MCF 10A (cell line): ENCODE measurements around the gene IFITM5. TPM values are rescaled to one million over a fixed set of nuclear protein-coding genes. Genes with fewer than 3 reads are reported as not detected.
"Not testable (repeated sequence)": the region's sequence is repeated elsewhere in the genome, so short reads cannot be mapped to it uniquely, and the experiment has no call there.

Experiments used
- BruUV-seq: library from RNA; stranded (reverse); fragments of 400-500 nt; replicated peaks from 2 replicates; lab custom pipeline; 2021; lab: Mats Ljungman, UMichigan
- CTCF ChIA-PET: fragments of 300-600 bp; sonication (Branson Sonifier 250); formaldehyde crosslinking; extraction: SDS; loops from one replicate; lab custom pipeline; 2021; ENCODE audit warnings: antibody characterized with exemption, inconsistent platforms; lab: Yijun Ruan, JAX
- POLR2A ChIA-PET: fragments of 300-600, 350-650 bp; sonication (Branson Sonifier 250); formaldehyde crosslinking; extraction: SDS; loops from one replicate; lab custom pipeline; 2020; ENCODE audit warnings: antibody characterized with exemption, inconsistent platforms; lab: Yijun Ruan, JAX
- DNase-seq: peaks from one replicate; pipeline ENCODE4 v3.0.0-alpha.2; 2018; ENCODE audit not compliant: unreplicated experiment
- H3K27ac Mint-ChIP-seq: one replicate; pipeline ENCODE4 v1.8.0; 2022; ENCODE audit warnings: mild to moderate bottlenecking, low read depth, mixed read lengths; ENCODE audit not compliant: unreplicated experiment
- H3K27me3 Mint-ChIP-seq: one replicate; pipeline ENCODE4 v1.8.0; 2022; ENCODE audit warnings: mixed read lengths; ENCODE audit not compliant: insufficient read depth, unreplicated experiment
- H3K36me3 Mint-ChIP-seq: one replicate; pipeline ENCODE4 v1.8.0; 2022; ENCODE audit warnings: mild to moderate bottlenecking, moderate library complexity, mixed read lengths; ENCODE audit not compliant: insufficient read depth, unreplicated experiment
- H3K4me1 Mint-ChIP-seq: one replicate; pipeline ENCODE4 v1.8.0; 2022; ENCODE audit warnings: mixed read lengths; ENCODE audit not compliant: insufficient read depth, unreplicated experiment
- H3K4me3 Mint-ChIP-seq: one replicate; pipeline ENCODE4 v1.8.0; 2022; ENCODE audit warnings: mild to moderate bottlenecking, moderate library complexity, mixed read lengths; ENCODE audit not compliant: unreplicated experiment
- H3K9me3 Mint-ChIP-seq: one replicate; pipeline ENCODE4 v1.8.0; 2022; ENCODE audit warnings: mixed read lengths; ENCODE audit not compliant: unreplicated experiment
- CTCF ChIP-seq: fragments of 200-600 bp; IDR thresholded peaks from one replicate; pipeline ENCODE4 v1.8.0; 2022; ENCODE audit warnings: antibody characterized with exemption, mild to moderate bottlenecking; ENCODE audit not compliant: unreplicated experiment
- intact Hi-C: fragments of 100-400 bp; cut with micrococcal nuclease; formaldehyde crosslinking; loops from 2 replicates; pipeline ENCODE4 v1.14.1; 2022
- total RNA-seq: library from RNA; stranded (reverse); gene quantifications from 2 replicates; pipeline ENCODE4 v1.2.3, GENCODE V29; 2022

Gene IFITM5
- total RNA-seq, 1 experiment from 2014 or later, result not detected

- CTCF ChIA-PET, result no interaction called here
- H3K27ac Mint-ChIP-seq, result no peak overlapping the region
- no peaks in the 10 kb centered on the region for H3K27me3 Mint-ChIP-seq
- H3K4me3 Mint-ChIP-seq, result no peak overlapping the region
- DNase-seq, result no peak
- POLR2A ChIA-PET, result interaction anchor here (0.7 kb wide), 1 partner anchor 25 kb away, joined by 3 read pairs; no protein-coding TSS in a partner anchor
- BruUV-seq, result no TSS peak
- H3K9me3 Mint-ChIP-seq, result no peaks in the 10 kb centered on the region
- H3K36me3 Mint-ChIP-seq, result no peaks in the 10 kb centered on the region
- TF ChIP-seq CTCF, result no peak
- H3K4me1 Mint-ChIP-seq, result no peaks in the 10 kb centered on the region
- intact Hi-C loops, result no loop called here
Observed at GRCh38 chr11:327581-327923, 28.2 kb upstream of the IFITM5 start.

- Mint-ChIP-seq H3K27me3 (no peaks in the 10 kb centered on the region), H3K9me3 (no peaks in the 10 kb centered on the region), H3K27ac (no peak overlapping the region), H3K4me1 (no peaks in the 10 kb centered on the region), H3K36me3 (no peaks in the 10 kb centered on the region), H3K4me3 (no peak overlapping the region)
- CTCF ChIA-PET, result interaction anchor here (0.6 to 1.0 kb wide), 2 partner anchors 13 to 18 kb away, joined by 3 read pairs; no protein-coding TSS in a partner anchor
- BruUV-seq, result no TSS peak
- TF ChIP-seq CTCF, result no peak
- POLR2A ChIA-PET, result interaction anchor here (0.7 kb wide), 1 partner anchor 25 kb away, joined by 3 read pairs; no protein-coding TSS in a partner anchor
- DNase-seq, result peak; percentile 46
- intact Hi-C loops, result no loop called here
Observed at GRCh38 chr11:326842-327580, 27.7 kb upstream of the IFITM5 start.

- intact Hi-C loops, result no loop called here
- Mint-ChIP-seq H3K27ac (no peak overlapping the region), H3K9me3 (no peaks in the 10 kb centered on the region), H3K36me3 (no peaks in the 10 kb centered on the region), H3K4me1 (no peaks in the 10 kb centered on the region), H3K4me3 (no peak overlapping the region), H3K27me3 (no peaks in the 10 kb centered on the region)
- TF ChIP-seq CTCF, result no peak
- DNase-seq, result no peak
- ChIA-PET POLR2A (no interaction called here), CTCF (interaction anchor here (0.6 to 1.0 kb wide), 2 partner anchors 13 to 18 kb away, joined by 3 read pairs; no protein-coding TSS in a partner anchor)
- no TSS peak for BruUV-seq
Observed at GRCh38 chr11:326592-326841, 27.2 kb upstream of the IFITM5 start.

GRCh38 chr11:325796-326591, 26.7 kb upstream of the IFITM5 start:
- BruUV-seq, result no TSS peak
- no peak for TF ChIP-seq CTCF
- no peak for DNase-seq
- Mint-ChIP-seq H3K27me3 (no peaks in the 10 kb centered on the region), H3K9me3 (no peaks in the 10 kb centered on the region), H3K36me3 (no peaks in the 10 kb centered on the region), H3K27ac (no peak overlapping the region), H3K4me3 (no peak overlapping the region), H3K4me1 (no peaks in the 10 kb centered on the region)
- intact Hi-C loops, result no loop called here
- ChIA-PET POLR2A (no interaction called here), CTCF (interaction anchor here (0.6 to 1.0 kb wide), 2 partner anchors 14 to 19 kb away, joined by 3 read pairs; no protein-coding TSS in a partner anchor)

- DNase-seq, H3K4me3 Mint-ChIP-seq, H3K4me1 Mint-ChIP-seq, intact Hi-C loops, BruUV-seq, H3K27me3 Mint-ChIP-seq, H3K36me3 Mint-ChIP-seq, H3K9me3 Mint-ChIP-seq: not testable (repeated sequence)
- CTCF ChIA-PET, result interaction anchor here (0.7 kb wide), 1 partner anchor 24 kb away, joined by 3 read pairs; no protein-coding TSS in a partner anchor
- POLR2A ChIA-PET, result interaction anchor here (0.6 to 3.4 kb wide), 3 partner anchors 14 to 82 kb away, joined by 3 to 10 read pairs (median 3); no protein-coding TSS in a partner anchor
- H3K27ac Mint-ChIP-seq, result peak overlapping the region; percentile 40
Observed at GRCh38 chr11:324593-325517, 25.5 kb upstream of the IFITM5 start.
